ENCODE measurements around the gene RBM22.
A peak's percentile ranks its signal among the peaks of the same experiment; 100 is the strongest.
"Not testable (repeated sequence)": the region's sequence is repeated elsewhere in the genome, so short reads cannot be mapped to it uniquely, and the experiment has no call there.

Gene RBM22

DNA sequence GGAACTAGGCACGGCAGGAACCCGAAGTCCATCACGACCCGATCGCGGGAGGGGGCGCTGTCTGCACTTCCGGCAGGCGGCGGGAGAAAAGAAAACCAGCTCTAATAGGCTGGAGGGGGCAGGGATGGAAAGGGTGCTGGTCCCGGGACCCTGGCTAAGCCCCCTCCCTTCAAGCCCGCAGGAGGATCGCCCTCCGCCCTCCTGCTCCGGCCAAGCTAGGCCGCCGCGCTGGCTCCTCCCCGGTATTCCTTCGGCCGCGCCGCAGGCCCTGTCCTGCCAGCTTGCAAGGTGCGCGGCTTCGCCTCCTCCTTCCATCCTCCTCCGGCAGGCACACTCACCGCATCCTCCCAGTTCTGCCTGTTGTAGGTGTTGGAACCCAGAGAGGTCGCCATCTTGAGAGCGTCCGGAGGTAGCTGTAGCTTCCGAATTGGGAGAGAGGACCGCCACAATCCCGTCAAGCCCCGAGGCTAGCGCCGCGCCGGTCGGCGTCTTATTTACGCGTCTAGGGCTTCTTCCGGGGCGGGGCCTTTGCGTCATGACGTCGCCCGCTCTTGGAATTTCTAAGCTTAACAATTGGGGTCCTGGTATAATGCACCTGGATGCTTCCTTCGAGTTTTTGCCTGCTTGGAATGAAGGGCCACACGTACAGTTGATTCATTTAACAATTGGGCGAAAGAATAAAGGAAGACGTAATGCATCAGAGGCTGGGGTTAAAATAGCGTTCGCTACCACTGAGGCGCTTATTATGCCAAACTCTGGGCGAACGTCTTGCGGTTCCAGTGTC lies at the start of gene RBM22:
TSS of gene RBM22 (minus strand) at position 469 of the 784 bp plus-strand sequence. CDS start at position 392, 77 bp downstream.
- DNase-seq = peak; percentile 92

DNA sequence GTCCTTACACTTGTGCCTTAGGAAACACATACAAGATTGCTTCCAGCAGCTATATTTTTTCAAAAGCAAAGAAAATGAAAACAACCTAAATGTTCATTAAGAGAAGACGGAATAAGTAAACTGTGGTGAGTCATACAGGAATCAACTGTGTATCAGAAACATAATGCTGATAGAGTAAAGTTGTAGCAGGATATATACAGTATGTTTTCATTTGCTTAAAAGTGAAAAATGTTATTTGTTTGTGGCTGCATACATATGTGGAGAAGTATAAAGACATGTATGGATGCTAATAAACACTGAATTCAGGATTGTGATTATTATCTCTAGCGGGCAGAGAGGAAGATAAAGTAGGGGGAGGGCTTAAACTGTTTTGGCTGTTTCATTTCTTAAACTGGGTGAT lies 49.6 kb upstream of the RBM22 start:
- DNase-seq = no peak

GRCh38 chr5:150743142-150743488 lies 42.3 kb upstream of the RBM22 start:
- not testable (repeated sequence) for DNase-seq

GRCh38 chr5:150742455-150743141 lies 41.7 kb upstream of the RBM22 start:
- DNase-seq = not testable (repeated sequence)

DNA sequence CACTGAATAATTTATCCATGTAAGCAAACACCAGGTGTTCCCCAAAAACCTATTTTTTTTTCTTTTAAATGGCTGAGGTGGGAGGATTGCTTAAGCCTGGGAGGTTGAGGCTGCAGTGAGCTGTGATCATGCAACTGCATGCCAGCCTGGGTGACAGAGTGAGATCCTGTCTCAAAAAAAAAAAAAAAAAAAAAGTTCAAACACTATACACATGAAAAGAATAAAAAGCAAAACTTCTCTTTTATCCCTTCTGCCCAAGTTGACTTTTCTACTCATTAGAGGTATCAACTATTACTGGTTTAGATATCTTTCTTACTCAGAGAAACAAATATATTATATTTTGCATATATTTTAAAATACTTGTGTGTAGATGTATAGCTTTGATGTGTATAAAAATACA lies 40.1 kb upstream of the RBM22 start:
- DNase-seq = no peak

DNA sequence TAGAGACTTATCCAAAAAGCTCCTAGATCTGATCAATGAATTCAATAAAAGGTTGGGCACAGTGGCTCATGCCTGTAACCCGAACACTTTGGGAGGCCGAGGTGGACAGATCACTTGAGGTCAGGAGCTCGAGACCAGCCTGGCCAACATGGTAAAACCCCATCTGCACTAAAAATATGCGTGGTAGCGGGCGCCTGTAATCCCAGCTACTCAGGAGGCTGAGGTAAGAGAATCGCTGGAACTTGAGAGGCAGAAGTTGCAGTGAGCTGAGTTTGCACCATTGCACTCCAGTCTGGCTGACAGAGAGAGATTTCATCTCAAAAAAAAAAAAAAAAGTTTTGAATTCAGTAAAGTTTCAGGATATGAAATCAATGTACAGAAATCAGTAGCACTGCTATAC lies 38.0 kb upstream of the RBM22 start:
- DNase-seq = no peak

DNA sequence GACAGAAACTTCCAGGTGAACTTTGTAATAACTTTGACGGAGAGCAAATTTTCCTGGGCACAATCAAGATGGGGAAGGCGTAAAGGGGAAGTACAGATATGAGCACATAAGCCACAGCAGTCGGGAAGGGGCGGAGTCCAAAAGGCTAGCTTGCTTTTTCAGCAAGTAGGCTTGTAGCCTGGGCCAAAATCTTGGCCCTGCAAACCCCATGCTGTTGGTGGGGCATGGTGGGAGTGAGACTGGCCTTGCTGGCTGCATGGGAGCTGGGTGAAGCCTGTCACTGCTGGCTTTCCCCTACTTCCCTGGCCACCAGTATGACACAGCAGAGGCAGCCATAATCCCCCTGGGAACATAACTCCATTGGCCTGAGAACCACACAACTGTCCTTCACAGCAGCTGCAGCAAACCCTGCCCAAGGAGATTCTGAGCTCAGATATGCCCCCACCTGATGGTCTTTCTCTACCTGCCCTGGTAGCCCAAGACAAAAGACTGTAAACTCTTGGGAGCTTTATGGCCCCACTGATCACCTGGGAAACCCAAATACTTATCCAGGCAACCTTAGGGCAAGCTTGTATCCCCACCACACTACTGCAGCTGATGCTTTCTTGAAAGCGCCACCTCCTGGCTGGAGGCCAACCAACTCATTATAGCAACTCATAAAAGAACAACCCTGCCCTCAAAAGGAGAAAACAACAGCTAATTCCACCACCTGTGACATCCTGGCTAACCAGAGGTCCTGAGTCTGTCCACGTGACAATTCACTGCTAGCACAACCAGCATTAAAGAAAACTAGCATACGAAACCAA lies 33.9 kb upstream of the RBM22 start:
- DNase-seq = no peak

DNA sequence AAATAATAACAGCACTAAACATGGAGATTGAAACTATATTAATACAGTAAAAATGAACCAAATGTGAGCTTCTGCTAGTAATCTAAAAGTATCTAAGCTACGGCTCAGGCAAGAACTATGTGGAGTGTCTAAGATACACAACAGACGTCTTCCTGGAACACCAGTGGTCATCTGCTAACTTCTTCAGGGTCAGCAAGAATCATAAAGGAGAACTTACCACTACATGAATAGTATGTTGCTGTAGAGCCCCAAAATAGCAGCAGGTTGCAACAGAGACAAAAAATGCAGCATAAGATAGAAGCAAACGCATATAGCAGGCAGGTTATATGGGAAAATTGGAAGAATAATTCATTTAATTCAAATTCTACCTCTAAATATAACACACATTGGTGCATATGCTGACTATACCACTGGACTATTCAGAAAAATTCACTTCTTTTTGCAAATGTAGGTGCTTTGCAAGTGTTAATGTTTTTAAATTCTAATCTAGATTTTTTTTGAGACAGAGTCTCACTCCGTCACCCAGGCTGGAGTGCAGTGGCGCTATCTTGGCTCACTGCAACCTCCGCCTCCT lies 30.9 kb upstream of the RBM22 start:
- no peak for DNase-seq

DNA sequence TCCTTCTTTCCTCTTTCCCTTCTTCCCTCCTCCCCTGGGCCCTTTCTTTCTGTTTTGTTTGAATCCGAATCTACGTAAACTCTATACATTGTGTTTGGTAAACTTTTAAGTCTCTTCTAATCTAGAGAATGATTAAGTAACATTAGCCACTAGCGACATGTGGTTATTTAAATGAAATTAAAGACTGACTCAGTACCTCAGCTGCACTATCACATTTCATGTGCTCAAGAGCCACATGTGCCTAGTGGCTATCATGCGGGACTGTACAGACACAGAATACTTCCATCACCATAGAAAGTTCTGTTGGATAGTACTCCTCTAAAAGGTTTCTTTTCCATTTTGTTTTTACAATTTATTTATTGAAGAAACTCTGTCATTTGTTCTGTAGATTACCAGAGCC lies 29.0 kb upstream of the RBM22 start:
- no peak for DNase-seq

DNA sequence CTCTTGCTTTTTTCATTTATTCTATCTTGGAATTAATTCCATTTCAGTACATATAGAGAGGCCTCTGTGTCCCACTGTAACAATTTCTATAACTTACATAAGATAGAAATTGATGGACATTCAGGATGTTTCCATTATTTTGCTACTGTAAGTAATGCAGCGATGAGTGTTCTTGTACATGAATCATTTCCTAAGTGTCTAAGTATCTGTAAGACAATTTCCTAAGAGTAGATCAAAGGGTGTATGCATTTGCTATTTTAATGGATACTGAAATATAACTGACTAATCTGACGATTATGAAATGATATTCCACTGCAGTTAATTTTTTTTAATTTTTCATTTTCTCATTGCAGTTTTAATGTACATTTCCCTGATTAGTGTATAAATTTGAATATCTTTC lies 23.0 kb upstream of the RBM22 start:
- no peak for DNase-seq

DNA sequence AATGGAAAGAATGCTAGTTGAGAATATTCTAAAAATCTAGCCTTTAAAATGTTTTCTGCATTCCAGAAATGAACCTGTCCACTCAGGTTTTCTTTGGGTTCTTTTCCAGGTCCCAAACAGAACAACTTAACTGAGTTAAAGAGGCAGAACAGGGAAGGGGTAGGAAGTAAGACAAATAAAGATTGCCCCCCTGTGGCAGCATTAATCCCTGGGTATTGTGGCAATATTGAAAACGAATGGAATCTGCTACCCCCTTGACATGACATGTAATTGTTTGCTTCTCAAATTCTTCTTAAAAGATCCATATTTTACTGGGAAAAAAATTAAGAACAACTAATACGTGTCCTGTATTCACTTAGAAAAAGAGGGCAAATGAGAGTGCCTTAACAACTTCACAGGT lies 9.3 kb upstream of the RBM22 start:
- no peak for DNase-seq

GRCh38 chr5:150706776-150707390 lies 6.0 kb upstream of the RBM22 start:
- DNase-seq = no peak

DNA sequence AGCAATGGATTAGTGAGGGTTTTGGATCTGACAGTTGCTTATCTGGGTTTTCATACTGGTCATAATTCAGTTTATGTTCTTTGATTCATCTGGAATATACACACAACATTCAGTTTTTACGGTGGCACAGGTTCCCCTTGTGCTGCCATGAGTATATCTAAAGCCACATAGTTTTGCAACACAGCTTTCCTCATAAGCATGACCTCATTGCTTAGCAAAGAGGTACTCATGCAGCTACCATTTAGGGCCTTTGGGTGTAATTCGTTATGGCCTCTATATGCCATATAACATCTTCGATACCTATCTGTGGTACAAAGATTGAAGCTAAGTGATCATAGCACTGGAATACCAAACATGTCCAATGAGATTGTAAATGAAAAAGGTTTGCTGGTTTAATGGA lies 2.9 kb upstream of the RBM22 start:
- DNase-seq = no peak

DNA sequence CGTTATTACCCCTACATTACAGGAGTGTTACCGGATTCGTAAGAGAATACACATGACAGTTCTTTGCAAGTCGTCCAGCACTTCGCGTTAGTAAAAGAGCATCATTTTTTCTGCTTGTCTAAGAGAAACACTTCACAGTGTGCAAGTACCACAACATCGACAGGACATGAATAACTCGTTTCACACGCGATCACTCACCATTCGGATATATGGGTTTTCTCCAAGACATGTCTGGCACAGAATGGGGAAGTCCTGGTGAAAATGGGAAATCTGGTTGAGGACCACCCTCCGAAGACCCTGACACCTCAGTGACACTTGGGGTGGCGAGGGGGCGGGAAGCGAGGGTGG lies 642 bp downstream of the RBM22 start:
- no peak for DNase-seq

DNA sequence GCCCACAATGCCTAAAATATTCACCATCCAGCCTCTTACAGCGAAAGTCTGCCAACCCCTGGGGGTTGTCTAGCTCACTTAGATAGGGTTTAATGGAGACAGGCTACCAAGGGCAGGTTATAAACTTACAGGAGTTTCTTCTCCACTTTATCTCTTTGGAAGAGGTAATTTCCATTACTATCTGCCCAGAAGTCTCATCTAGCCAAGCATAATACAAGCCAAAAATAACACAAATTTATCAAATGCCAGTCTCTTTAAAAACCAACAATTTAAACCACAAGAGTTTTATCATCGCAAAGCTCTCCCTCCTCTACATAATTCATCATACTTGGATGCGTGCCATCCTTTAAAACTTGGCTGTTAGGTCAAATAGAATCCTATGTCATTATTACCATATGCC lies 6.2 kb downstream of the RBM22 start:
- no peak for DNase-seq

- no peak for DNase-seq
Measured at GRCh38 chr5:150692276-150692675, 8.6 kb downstream of the RBM22 start.

DNA sequence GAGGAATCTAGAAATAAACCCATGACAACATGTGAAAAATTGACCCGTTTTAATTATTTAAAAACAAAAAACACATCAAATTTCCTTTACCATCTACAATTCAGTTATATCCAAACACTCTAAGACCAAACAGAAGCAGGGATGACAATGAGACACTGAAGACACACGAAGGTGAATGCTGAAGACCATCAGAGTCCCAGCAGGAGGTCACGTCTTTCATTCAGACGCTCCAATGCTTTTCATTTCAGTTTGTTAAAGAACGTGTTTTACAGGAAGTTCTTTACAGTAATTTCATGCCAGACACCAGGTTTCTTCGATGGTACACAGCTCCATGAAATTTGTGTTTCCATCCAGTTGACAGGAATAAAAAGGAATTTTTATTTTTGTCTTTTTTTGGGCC lies 10.1 kb downstream of the RBM22 start:
- no peak for DNase-seq

GRCh38 chr5:150689120-150689519 lies 11.7 kb downstream of the RBM22 start:
- DNase-seq = no peak

DNA sequence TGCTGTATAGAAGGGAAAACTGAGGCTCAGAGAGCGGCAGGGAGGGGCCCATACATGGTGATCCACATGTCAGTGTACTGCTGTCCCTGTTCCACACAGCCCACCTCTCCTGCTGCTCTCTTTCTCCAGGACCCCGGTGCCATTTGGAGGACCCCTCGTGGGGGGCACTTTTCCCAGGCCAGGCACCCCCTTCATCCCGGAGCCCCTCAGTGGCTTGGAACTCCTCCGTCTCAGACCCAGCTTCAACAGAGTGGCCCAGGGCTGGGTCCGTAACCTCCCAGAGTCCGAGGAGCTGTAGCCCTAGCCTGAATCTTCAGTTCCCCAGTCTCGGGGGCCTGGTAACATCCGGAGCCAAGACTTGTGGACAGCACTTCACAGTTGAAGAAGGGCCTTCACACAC lies 24.3 kb downstream of the RBM22 start:
- DNase-seq = no peak

DNA sequence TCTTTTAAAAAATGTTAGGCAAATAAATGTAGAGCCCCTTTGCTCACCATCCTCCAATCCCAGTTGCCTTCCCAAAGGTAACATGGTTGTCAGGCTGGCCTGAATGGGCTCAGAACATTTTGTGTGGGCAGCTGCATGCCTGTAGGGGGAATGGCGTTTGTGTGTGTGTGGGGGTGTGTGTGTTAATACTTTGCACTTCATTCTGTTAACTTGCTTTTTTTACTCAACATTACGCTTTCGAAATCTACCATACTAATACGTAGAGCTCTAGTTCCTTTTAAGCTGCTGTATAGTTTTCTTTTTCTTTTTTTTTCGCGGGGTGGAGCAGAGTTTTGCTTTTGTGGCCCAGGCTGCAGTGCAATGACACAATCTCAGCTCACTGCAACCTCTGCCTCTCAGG lies 25.8 kb downstream of the RBM22 start:
- no peak for DNase-seq

- no peak for DNase-seq
Measured at GRCh38 chr5:150674341-150674821, 26.5 kb downstream of the RBM22 start.

DNA sequence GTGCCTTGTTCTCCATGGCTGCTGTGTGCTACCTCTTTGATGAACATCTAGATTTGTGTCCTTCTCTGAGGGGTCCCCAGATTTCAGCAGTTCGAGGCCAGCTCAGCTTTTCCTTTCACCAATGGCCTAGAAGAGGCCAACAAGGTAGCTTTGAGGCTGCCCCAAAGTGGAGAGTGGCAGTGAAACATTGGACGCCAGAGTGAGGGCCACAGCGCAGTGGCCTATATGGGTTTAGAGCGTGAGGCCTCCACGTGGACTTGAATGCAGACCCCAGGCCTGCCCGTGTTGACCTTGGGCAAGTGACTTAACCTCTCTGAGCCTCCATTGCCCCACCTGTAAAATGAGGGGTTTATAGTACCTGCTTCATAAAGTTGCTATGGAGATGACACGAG lies 28.0 kb downstream of the RBM22 start:
- no peak for DNase-seq

All from activated naive CD4-positive, alpha-beta T cell treated with Interleukin-2 at 50 U/mL for 16 hours (primary cell).